ENCODE results near the gene OTUD4. TPM values are rescaled to one million over a fixed set of nuclear protein-coding genes. Genes with fewer than 3 reads are reported as not detected.

OTUD4 gene
- total RNA-seq, 1 donor = 33.2 TPM

DNA sequence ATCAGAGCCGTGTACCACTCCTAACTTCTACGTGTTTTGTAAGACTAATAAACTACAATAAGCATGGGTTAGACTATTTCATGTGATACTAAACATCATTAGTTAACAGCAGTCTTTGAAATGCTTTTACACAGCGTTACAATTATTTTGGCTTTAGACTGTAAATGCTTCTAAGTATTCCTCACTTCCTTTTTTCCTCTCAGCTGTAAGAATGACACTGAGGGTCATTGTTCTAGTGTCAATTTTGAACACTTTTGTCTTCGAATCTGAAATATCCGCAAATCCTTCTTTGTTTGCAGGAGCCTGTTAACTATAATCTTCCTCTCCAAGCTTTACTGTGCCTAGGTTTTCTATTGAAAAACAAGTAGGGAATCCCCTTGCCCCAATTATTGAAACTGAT, 80.7 kb downstream of the OTUD4 start:
- peak overlapping the region; percentile 87 for H3K4me3 ChIP-seq (ENCODE audit: low read depth, low read length)
- TF ChIP-seq, protein P1, sequence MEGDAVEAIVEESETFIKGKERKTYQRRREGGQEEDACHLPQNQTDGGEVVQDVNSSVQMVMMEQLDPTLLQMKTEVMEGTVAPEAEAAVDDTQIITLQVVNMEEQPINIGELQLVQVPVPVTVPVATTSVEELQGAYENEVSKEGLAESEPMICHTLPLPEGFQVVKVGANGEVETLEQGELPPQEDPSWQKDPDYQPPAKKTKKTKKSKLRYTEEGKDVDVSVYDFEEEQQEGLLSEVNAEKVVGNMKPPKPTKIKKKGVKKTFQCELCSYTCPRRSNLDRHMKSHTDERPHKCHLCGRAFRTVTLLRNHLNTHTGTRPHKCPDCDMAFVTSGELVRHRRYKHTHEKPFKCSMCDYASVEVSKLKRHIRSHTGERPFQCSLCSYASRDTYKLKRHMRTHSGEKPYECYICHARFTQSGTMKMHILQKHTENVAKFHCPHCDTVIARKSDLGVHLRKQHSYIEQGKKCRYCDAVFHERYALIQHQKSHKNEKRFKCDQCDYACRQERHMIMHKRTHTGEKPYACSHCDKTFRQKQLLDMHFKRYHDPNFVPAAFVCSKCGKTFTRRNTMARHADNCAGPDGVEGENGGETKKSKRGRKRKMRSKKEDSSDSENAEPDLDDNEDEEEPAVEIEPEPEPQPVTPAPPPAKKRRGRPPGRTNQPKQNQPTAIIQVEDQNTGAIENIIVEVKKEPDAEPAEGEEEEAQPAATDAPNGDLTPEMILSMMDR (IDR thresholded peaks at IDR 0.05; ENCODE audit: insufficient read depth, low read depth, low read length) = no peak
- DNase-seq (ENCODE audit: low read depth) = no peak

DNA sequence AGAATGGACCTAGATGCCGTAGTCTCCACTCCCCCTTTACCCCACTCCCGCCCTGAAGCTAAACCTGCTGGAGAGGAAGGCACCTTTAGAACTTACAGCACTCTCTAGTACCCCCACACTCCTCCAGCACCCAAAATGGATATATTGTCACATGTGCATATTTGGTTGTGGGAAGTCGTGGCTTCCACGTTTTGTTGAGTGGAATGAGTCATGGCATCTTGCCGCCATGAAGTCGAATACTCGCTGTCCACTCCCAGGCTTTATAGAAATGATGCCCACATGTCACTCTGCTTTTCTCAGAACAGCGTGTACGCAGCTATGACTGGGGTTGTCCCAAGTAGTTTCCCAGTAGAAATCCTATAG, 81.7 kb downstream of the OTUD4 start:
- peak; percentile 66 for DNase-seq (ENCODE audit: low read depth)
- peak overlapping the region; percentile 87 for H3K4me3 ChIP-seq (ENCODE audit: low read depth, low read length)
- TF ChIP-seq, protein P1 (IDR thresholded peaks at IDR 0.05; ENCODE audit: insufficient read depth, low read depth, low read length) = no peak

DNA sequence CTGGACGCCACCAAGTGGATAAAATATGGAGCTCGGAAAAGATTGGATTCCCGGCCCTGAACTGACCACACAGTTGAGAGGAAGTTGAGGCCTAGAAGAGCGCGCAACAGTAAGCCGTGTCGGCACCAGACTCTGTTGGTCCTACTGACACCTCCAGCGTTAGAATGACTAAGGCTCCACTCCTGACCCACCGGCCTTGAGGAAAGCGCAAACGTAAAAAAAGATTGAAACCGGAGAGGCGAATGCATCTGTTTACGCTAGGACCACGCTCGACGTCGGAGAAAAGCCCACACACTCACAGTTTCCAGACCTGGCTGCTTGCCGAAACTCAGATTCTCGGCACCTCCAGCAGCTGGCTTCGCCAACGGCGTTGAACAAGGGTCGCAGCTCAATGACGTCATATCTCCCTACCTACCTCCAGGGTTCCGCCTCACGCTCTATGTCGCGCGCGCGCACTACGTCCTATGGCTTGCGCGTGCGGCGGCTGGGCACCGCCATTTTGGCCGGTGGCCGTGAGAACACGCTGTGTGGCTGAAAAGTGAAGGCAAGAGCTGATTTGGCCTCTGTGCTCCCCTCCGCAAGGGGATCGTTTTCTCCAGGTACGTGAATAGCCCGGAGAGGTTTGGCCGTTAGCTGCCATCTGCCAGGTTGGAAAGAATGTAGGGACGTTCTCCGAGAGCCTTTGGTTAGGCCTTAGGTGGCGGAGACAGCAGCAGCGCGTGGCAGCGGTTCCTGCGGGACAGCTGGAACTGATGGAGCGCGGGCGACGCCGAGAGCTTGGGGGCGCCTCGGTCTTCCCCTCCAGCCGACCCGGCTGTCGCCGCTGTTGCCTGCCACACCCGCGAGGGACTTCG, 82.3 kb downstream of the OTUD4 start, which contains the start of the genes ABCE1 and ANAPC10:
Gene ABCE1 (plus strand): TSS at position 491 of the 854 bp plus-strand sequence. CDS start 6,102 bp downstream, outside the sequence.
Gene ANAPC10 (minus strand): TSS at position 376 of the 854 bp plus-strand sequence. CDS start 2,097 bp downstream, outside the sequence.
- peak; percentile 99 for DNase-seq (ENCODE audit: low read depth)
- H3K4me3 ChIP-seq (ENCODE audit: low read depth, low read length) = peak within 1 kb of the TSS; percentile 87
- TF ChIP-seq, protein P1 (IDR thresholded peaks at IDR 0.05; ENCODE audit: insufficient read depth, low read depth, low read length) = peak; percentile 47

DNA sequence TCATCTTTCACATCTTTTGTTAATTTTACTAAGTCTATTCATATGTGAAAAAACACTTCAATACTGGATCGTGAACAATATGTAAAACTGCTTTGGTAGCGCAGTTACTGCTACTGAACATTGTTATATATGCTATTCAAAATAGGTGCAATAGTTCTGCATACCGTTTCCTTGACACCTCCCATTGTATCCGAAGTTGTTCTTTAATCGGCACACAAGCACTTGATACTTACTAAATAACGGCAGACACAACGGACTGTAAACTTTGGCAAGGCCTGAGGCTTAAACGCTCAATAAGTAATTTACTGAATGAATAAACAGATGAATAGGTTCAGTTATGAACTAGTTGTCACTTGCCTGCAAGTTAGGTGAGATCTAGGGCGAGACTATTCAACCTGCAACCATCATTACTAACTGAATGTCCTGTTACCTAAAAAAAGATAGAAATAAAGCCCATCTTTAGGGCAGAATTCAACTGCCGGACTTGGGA, 83.0 kb downstream of the OTUD4 start:
- TF ChIP-seq, protein P1 (IDR thresholded peaks at IDR 0.05; ENCODE audit: insufficient read depth, low read depth, low read length) = no peak
- no peak for DNase-seq (ENCODE audit: low read depth)
- peak overlapping the region; percentile 87 for H3K4me3 ChIP-seq (ENCODE audit: low read depth, low read length)

DNA sequence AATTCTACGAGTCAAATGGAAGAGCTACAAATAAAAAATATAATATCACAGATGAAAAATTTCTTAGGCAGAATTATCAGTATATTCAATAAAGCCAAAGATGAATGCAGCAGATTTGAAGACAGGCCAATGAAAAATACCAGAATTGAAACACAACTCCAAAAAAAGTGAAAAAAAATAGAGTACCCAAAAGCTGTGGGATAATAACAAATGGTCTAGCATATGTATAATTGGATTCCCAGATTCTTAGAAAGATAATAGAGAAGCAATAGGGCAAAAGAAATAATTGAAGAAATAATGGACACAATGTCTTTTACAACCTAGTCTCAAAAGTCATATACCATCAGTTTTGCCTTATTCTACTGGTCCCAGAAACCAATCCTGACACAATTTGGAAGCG, 86.8 kb downstream of the OTUD4 start:
- no peak overlapping the region for H3K4me3 ChIP-seq (ENCODE audit: low read depth, low read length)
- TF ChIP-seq, protein P1 (IDR thresholded peaks at IDR 0.05; ENCODE audit: insufficient read depth, low read depth, low read length) = no peak
- no peak for DNase-seq (ENCODE audit: low read depth)

DNA sequence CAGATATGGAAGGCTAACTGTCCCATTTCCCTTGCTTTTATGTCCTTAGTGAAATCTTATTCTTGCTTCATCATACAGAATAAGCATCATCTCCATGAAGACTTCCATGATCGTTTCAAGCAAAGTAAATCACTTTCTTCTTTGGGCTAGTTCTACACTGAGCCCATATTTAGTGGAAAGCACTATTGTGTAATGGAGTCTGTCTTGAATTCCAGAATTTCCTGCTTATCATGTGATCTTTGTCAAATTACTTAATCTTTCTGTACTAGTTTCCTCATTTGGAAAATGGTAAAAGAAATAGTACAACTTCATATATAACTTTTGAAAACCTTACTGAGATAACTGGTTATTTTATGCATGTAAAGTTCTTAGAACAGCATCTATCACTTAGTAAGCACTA, 90.0 kb downstream of the OTUD4 start:
- TF ChIP-seq, protein P1 (IDR thresholded peaks at IDR 0.05; ENCODE audit: insufficient read depth, low read depth, low read length) = no peak
- no peak overlapping the region for H3K4me3 ChIP-seq (ENCODE audit: low read depth, low read length)
- DNase-seq (ENCODE audit: low read depth) = no peak
